MCF 10A (cell line): Measurements from ENCODE around the gene PFAS. TPM values are rescaled to one million over a fixed set of nuclear protein-coding genes. Genes with fewer than 3 reads are reported as not detected.

ENCODE experiments used
- BruUV-seq: library from RNA; stranded (reverse); fragments of 400-500 nt; replicated peaks from 2 replicates; lab custom pipeline; 2021; lab: Mats Ljungman, UMichigan
- CTCF ChIA-PET: fragments of 300-600 bp; sonication (Branson Sonifier 250); formaldehyde crosslinking; extraction: SDS; loops from one replicate; lab custom pipeline; 2021; ENCODE audit warnings: antibody characterized with exemption, inconsistent platforms; lab: Yijun Ruan, JAX
- POLR2A ChIA-PET: fragments of 300-600, 350-650 bp; sonication (Branson Sonifier 250); formaldehyde crosslinking; extraction: SDS; loops from one replicate; lab custom pipeline; 2020; ENCODE audit warnings: antibody characterized with exemption, inconsistent platforms; lab: Yijun Ruan, JAX
- DNase-seq: peaks from one replicate; pipeline ENCODE4 v3.0.0-alpha.2; 2018; ENCODE audit not compliant: unreplicated experiment
- H3K27ac Mint-ChIP-seq: one replicate; pipeline ENCODE4 v1.8.0; 2022; ENCODE audit warnings: mild to moderate bottlenecking, low read depth, mixed read lengths; ENCODE audit not compliant: unreplicated experiment
- H3K27me3 Mint-ChIP-seq: one replicate; pipeline ENCODE4 v1.8.0; 2022; ENCODE audit warnings: mixed read lengths; ENCODE audit not compliant: insufficient read depth, unreplicated experiment
- H3K36me3 Mint-ChIP-seq: one replicate; pipeline ENCODE4 v1.8.0; 2022; ENCODE audit warnings: mild to moderate bottlenecking, moderate library complexity, mixed read lengths; ENCODE audit not compliant: insufficient read depth, unreplicated experiment
- H3K4me1 Mint-ChIP-seq: one replicate; pipeline ENCODE4 v1.8.0; 2022; ENCODE audit warnings: mixed read lengths; ENCODE audit not compliant: insufficient read depth, unreplicated experiment
- H3K4me3 Mint-ChIP-seq: one replicate; pipeline ENCODE4 v1.8.0; 2022; ENCODE audit warnings: mild to moderate bottlenecking, moderate library complexity, mixed read lengths; ENCODE audit not compliant: unreplicated experiment
- H3K9me3 Mint-ChIP-seq: one replicate; pipeline ENCODE4 v1.8.0; 2022; ENCODE audit warnings: mixed read lengths; ENCODE audit not compliant: unreplicated experiment
- CTCF ChIP-seq: fragments of 200-600 bp; IDR thresholded peaks from one replicate; pipeline ENCODE4 v1.8.0; 2022; ENCODE audit warnings: antibody characterized with exemption, mild to moderate bottlenecking; ENCODE audit not compliant: unreplicated experiment
- intact Hi-C: fragments of 100-400 bp; cut with micrococcal nuclease; formaldehyde crosslinking; loops from 2 replicates; pipeline ENCODE4 v1.14.1; 2022
- total RNA-seq: library from RNA; stranded (reverse); gene quantifications from 2 replicates; pipeline ENCODE4 v1.2.3, GENCODE V29; 2022

Gene PFAS
- total RNA-seq, 1 experiment from 2014 or later = 66.2 TPM

DNA sequence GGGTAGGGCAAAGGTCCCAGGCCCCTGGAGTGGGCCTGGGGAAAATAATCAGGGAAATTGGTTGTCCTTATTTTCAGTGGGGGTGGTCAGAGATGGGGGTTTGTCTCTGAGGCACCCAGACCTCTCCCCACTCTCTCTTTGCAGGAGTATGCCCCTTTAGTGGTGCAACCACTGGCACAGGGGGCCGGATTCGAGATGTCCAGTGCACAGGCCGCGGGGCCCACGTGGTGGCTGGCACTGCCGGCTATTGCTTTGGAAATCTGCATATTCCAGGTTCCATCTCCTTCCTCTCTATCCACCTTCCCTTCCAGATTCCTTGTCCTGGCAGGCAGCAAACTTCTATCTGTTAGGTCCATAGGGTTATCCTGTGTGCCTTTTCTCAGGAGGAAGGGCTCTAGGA, 7.6 kb downstream of the PFAS start:
- no peaks in the 10 kb centered on the region for H3K27me3 Mint-ChIP-seq
- no TSS peak for BruUV-seq
- no peak for TF ChIP-seq CTCF
- no peak overlapping the region for H3K27ac Mint-ChIP-seq
- no peak for DNase-seq
- no peak overlapping the region for H3K4me3 Mint-ChIP-seq
- ChIA-PET POLR2A (interaction anchor here (1.5 kb wide), 1 partner anchor 38 kb away, joined by 3 read pairs; the partner anchor contains the start of gene SLC25A35), CTCF (no interaction called here)
- no peaks in the 10 kb centered on the region for H3K9me3 Mint-ChIP-seq
- H3K36me3 Mint-ChIP-seq = peaks cover 51% of the 10 kb centered on the region
- no peaks in the 10 kb centered on the region for H3K4me1 Mint-ChIP-seq
- intact Hi-C loops = no loop called here

GRCh38 chr17:8257801-8258200, 8.7 kb downstream of the PFAS start:
- intact Hi-C loops = no loop called here
- H3K27ac Mint-ChIP-seq = no peak overlapping the region
- POLR2A ChIA-PET = interaction anchor here (0.9 to 1.7 kb wide), 3 partner anchors 8 to 37 kb away, joined by 3 read pairs; partner anchors contain the start of genes PFAS and SLC25A35
- BruUV-seq = no TSS peak
- H3K4me1 Mint-ChIP-seq = no peaks in the 10 kb centered on the region
- H3K36me3 Mint-ChIP-seq = peaks cover 58% of the 10 kb centered on the region
- CTCF ChIA-PET = interaction anchor here (0.6 kb wide), 2 partner anchors 23 to 398 kb away, joined by 3 to 4 read pairs; no protein-coding TSS in a partner anchor
- no peaks in the 10 kb centered on the region for H3K9me3 Mint-ChIP-seq
- H3K27me3 Mint-ChIP-seq = no peaks in the 10 kb centered on the region
- no peak for DNase-seq
- no peak for TF ChIP-seq CTCF
- H3K4me3 Mint-ChIP-seq = no peak overlapping the region

DNA sequence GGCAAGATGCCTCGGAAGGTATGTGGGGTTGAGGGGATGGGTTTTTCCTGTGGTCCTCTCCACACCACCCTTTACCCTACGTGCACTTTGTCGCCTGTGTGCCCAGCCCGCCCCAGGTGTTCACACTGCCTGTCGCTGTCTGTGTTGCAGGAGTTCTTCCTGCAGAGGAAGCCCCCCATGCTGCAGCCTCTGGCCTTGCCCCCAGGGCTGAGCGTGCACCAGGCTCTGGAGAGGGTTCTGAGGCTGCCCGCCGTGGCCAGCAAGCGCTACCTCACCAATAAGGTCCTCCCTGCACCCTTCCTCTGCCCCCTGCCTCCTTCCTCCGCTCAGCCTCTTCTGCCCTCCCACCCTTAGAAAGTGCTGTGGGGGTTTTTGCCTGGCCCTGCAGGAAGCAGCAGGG, 15.2 kb downstream of the PFAS start:
- no peak overlapping the region for H3K4me3 Mint-ChIP-seq
- no TSS peak for BruUV-seq
- no peak overlapping the region for H3K27ac Mint-ChIP-seq

More for the DNA sequence above, 15.2 kb downstream of the PFAS start:
- H3K9me3 Mint-ChIP-seq = no peaks in the 10 kb centered on the region
- H3K36me3 Mint-ChIP-seq = peaks cover 51% of the 10 kb centered on the region
- ChIA-PET POLR2A (no interaction called here), CTCF (no interaction called here)
- TF ChIP-seq CTCF = no peak
- no peaks in the 10 kb centered on the region for H3K27me3 Mint-ChIP-seq
- no peaks in the 10 kb centered on the region for H3K4me1 Mint-ChIP-seq
- no peak for DNase-seq
- intact Hi-C loops = no loop called here
